ENCODE data around the gene TLR9. TPM values are rescaled to one million over a fixed set of nuclear protein-coding genes. Genes with fewer than 3 reads are reported as not detected.

The TLR9 gene
- total RNA-seq, 1 donor from 2014 or later, result 0.34 TPM

- intact Hi-C loops (cut with micrococcal nuclease), result no loop called here
These were observed 23.5 kb upstream of the TLR9 start for GRCh38 chr3:52248816-52249547.

GRCh38 chr3:52248165-52248541, 22.7 kb upstream of the TLR9 start:
- intact Hi-C loops (cut with micrococcal nuclease), result no loop called here

- intact Hi-C loops (cut with micrococcal nuclease), result no loop called here
These were observed 22.1 kb upstream of the TLR9 start for GRCh38 chr3:52247409-52248164.

- intact Hi-C loops (cut with micrococcal nuclease), result no loop called here
These were observed 21.4 kb upstream of the TLR9 start for GRCh38 chr3:52246728-52247408.

- intact Hi-C loops (cut with micrococcal nuclease), result no loop called here
These were observed 20.8 kb upstream of the TLR9 start for GRCh38 chr3:52246264-52246620.

GRCh38 chr3:52245322-52246263, 20.1 kb upstream of the TLR9 start, which contains the start of gene PPM1M:
Gene PPM1M, plus strand, starts transcription at chr3:52245759. Its CDS starts 66 bp downstream, at chr3:52245825.
- intact Hi-C loops (cut with micrococcal nuclease), result loop anchor here (1.0 kb wide), 1 partner anchor 8 kb away; no protein-coding TSS in a partner anchor

GRCh38 chr3:52243791-52244628, 18.6 kb upstream of the TLR9 start:
- intact Hi-C loops (cut with micrococcal nuclease), result no loop called here

GRCh38 chr3:52242039-52242438, 16.6 kb upstream of the TLR9 start:
- intact Hi-C loops (cut with micrococcal nuclease), result no loop called here

GRCh38 chr3:52240886-52241370, 15.5 kb upstream of the TLR9 start:
- intact Hi-C loops (cut with micrococcal nuclease), result loop anchor here (2.0 kb wide), 1 partner anchor 296 kb away; the partner anchor contains the start of gene UQCC5

- intact Hi-C loops (cut with micrococcal nuclease), result loop anchor here (2.0 kb wide), 1 partner anchor 297 kb away; the partner anchor contains the start of gene UQCC5
These were observed 14.8 kb upstream of the TLR9 start for GRCh38 chr3:52240059-52240885.

- intact Hi-C loops (cut with micrococcal nuclease), result loop anchor here (1.0 to 2.0 kb wide), 10 partner anchors 14 to 244 kb away; partner anchors contain the start of genes POC1A, RPL29 and WDR82
These were observed 13.6 kb upstream of the TLR9 start, which contains the start of gene TWF2 for GRCh38 chr3:52238761-52239701. Gene TWF2, minus strand, starts transcription at chr3:52239158. Its CDS starts 142 bp downstream, at chr3:52239016.

GRCh38 chr3:52238193-52238760, 12.8 kb upstream of the TLR9 start:
- intact Hi-C loops (cut with micrococcal nuclease), result loop anchor here (2.0 kb wide), 3 partner anchors 15 to 243 kb away; partner anchors contain the start of gene RPL29

- intact Hi-C loops (cut with micrococcal nuclease), result loop anchor here (2.0 kb wide), 3 partner anchors 15 to 243 kb away; partner anchors contain the start of gene RPL29
These were observed 12.3 kb upstream of the TLR9 start for GRCh38 chr3:52237657-52238172.

GRCh38 chr3:52237006-52237656, 11.7 kb upstream of the TLR9 start:
- intact Hi-C loops (cut with micrococcal nuclease), result no loop called here

GRCh38 chr3:52236424-52236886, 11.0 kb upstream of the TLR9 start:
- intact Hi-C loops (cut with micrococcal nuclease), result no loop called here

All from T-helper 1 cell treated with Interleukin-12 subunit alpha and Interleukin-12 subunit beta and Interleukin-4 antibody, amounts not matched to agents 30 ng/mL and 1 ng/mL, for 36 hours (primary cell).